Gastrocnemius medialis (tissue), 4 donors: ENCODE data around the gene SLC6A16. TPM values are rescaled to one million over a fixed set of nuclear protein-coding genes. Genes with fewer than 3 reads are reported as not detected.

Experiments
- ATAC-seq, 2 donors: fragments of 150-250 bp; one replicate each; pipeline ENCODE4 v1.9.1; 2016
- DNase-seq, 2 donors: peaks; one replicate each; pipeline ENCODE4 v3.0.0-alpha.2; 2019
- H3K27ac ChIP-seq, 4 donors: fragments of 200-600 bp; sonication (generic); 1 replicate in 1 of 4; 2 replicates in 3 of 4; pipeline ENCODE4 v1.5.1; 2016 to 2018; ENCODE audit warnings: mild to moderate bottlenecking in 2 of 4, moderate library complexity in 1 of 4
- H3K27me3 ChIP-seq, 3 donors: fragments of 200-600 bp; sonication (generic) in 2 of 3; 1 replicate in 1 of 3; 2 replicates in 2 of 3; pipeline versions ENCODE4 v1.5.1 to v1.6.0; 2016 to 2019; ENCODE audit warnings: mild to moderate bottlenecking in 1 of 3, moderate library complexity in 1 of 3
- H3K36me3 ChIP-seq, 2 donors: fragments of 200-600 bp; sonication (generic) in 1 of 2; one replicate each; pipeline ENCODE4 v1.5.1; 2017 to 2018
- H3K4me1 ChIP-seq, 2 donors: fragments of 200-600 bp; sonication (generic) in 1 of 2; one replicate each; pipeline ENCODE4 v1.5.1; 2016 to 2017; ENCODE audit warnings: mild to moderate bottlenecking in 2 of 2
- H3K4me3 ChIP-seq, 4 donors: fragments of 200-600 bp; sonication (generic) in 3 of 4; 1 replicate in 1 of 4; 2 replicates in 3 of 4; pipeline ENCODE4 v1.5.1; 2016 to 2019; ENCODE audit warnings: mild to moderate bottlenecking in 2 of 4
- H3K9me3 ChIP-seq, 3 donors: fragments of 200-600 bp; sonication (generic) in 2 of 3; 1 replicate in 1 of 3; 2 replicates in 2 of 3; pipeline ENCODE4 v1.5.1; 2016 to 2019
- POLR2A ChIP-seq, 2 donors: fragments of 450-650 bp; IDR thresholded peaks; one replicate each; pipeline ENCODE4 v1.6.1; 2017; ENCODE audit warnings: antibody characterized with exemption in 2 of 2, mild to moderate bottlenecking in 2 of 2, moderate library complexity in 2 of 2
- in situ Hi-C, 4 donors: fragments of 200-750 bp; cut with MboI; loops; one replicate each; pipeline versions ENCODE4 v1.15.0 to v1.8.0; 2017; ENCODE audit warnings: low sequenced_read_pairs in 4 of 4
- intact Hi-C: fragments of 100-400 bp; cut with DNase I; formaldehyde crosslinking; loops from one replicate; pipeline ENCODE4 v1.15.1; 2023; ENCODE audit warnings: low total_unique reads
- total RNA-seq, 4 donors: library from RNA; depleted of rRNA; stranded (reverse); fragments of >200 nt; gene quantifications; one replicate each; pipeline versions ENCODE4 v1.1.0 to v1.2.3, GENCODE V29; 2016
- TF ChIP-seq, protein P1 (sequence below), 5 experiments: fragments of 450-650 bp in 3 of 5; fragments of 200-600 bp in 2 of 5; sonication (generic) in 2 of 5; IDR thresholded peaks in 4 of 5; conservative IDR thresholded peaks in 1 of 5; 1 replicate in 4 of 5; 2 replicates in 1 of 5; pipeline ENCODE4 v1.5.1; 2016 to 2019; ENCODE audit warnings: antibody characterized with exemption in 5 of 5, mild to moderate bottlenecking in 3 of 5, moderate library complexity in 3 of 5

The SLC6A16 gene
- total RNA-seq, 4 donors from 2014 or later = 0.13 to 4.3 (median 0.36) TPM; not detected in 1

- Histone ChIP-seq H3K27me3 (peaks cover 5 to 31% (median 27%) of the 10 kb centered on the region in 3 donors), H3K4me3 (peak overlapping the region; percentile 68 to 72 (median 68)), H3K4me1 (peaks cover 0 to 14% of the 10 kb centered on the region in 2 donors), H3K27ac (peak overlapping the region in 3 of 4 donors; percentile 16 to 55 (median 51)), H3K9me3 (peaks cover 0 to 3% (median 0%) of the 10 kb centered on the region in 3 donors), H3K36me3 (no peaks in the 10 kb centered on the region)
- intact Hi-C loops (no loop called here), in situ Hi-C loops (no loop called here)
- ATAC-seq (no peak), DNase-seq (no peak)
- no peak for TF ChIP-seq POLR2A (IDR thresholded peaks at IDR 0.05)
- TF ChIP-seq, protein P1, sequence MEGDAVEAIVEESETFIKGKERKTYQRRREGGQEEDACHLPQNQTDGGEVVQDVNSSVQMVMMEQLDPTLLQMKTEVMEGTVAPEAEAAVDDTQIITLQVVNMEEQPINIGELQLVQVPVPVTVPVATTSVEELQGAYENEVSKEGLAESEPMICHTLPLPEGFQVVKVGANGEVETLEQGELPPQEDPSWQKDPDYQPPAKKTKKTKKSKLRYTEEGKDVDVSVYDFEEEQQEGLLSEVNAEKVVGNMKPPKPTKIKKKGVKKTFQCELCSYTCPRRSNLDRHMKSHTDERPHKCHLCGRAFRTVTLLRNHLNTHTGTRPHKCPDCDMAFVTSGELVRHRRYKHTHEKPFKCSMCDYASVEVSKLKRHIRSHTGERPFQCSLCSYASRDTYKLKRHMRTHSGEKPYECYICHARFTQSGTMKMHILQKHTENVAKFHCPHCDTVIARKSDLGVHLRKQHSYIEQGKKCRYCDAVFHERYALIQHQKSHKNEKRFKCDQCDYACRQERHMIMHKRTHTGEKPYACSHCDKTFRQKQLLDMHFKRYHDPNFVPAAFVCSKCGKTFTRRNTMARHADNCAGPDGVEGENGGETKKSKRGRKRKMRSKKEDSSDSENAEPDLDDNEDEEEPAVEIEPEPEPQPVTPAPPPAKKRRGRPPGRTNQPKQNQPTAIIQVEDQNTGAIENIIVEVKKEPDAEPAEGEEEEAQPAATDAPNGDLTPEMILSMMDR (IDR thresholded peaks at IDR 0.05 in 4 of 5, conservative IDR thresholded peaks at IDR 0.05 in 1 of 5) = no peak
These were observed 39.2 kb upstream of the SLC6A16 start for GRCh38 chr19:49364083-49364737.

DNA sequence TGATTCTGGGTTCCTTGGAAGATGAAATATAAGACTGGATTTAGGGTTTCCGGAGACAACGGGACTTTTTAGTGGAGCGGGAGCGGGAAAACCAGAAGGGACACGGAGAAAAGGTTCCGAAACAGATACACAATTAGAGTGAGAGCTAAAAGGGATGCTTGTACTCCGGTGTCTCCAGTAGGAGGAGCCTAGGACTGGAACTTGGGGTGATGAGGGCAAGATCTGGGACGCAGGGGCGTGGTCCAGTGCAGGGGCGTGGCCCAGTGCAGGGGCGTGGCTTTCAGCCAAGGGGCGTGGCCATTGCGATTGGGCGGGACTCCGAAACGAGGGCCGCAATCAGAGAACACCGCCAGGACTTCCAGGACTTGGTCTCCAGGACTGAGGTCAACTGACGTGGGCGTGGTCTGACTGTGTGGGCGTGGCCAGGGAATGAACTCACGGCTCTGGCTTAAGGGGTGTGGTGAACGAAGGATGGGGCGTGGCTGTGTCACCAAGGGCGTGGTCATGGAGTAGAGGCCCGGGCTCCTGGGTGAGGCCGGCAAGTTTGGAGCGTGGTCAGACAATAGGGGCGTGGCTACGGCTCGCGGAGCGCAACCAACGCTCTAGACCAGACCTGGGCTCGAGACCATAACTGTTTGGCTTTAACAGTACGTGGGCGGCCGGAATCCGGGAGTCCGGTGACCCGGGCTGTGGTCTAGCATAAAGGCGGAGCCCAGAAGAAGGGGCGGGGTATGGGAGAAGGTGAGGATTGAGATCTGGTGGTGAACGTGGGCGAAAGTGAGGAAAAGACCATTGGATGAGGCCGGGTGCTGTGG is 38.5 kb upstream of the SLC6A16 start, which contains the start of gene DKKL1:
Gene DKKL1, plus strand, starts transcription at position 610 of the 815 bp plus-strand sequence. Its CDS starts 122 bp downstream, at position 732.
- intact Hi-C loops = loop anchor here (2.0 kb wide), 1 partner anchor 79 kb away; no protein-coding TSS in a partner anchor
- peak within 1 kb of the TSS; percentile 82 to 91 (median 84) for H3K27ac ChIP-seq
- H3K27me3 ChIP-seq = peaks cover 5 to 31% (median 27%) of the 10 kb centered on the region in 3 donors
- no peaks in the 10 kb centered on the region for H3K36me3 ChIP-seq
- in situ Hi-C loops = no loop called here
- ATAC-seq (peak; percentile 84 to 91), DNase-seq (peak; percentile 94 to 95)
- H3K9me3 ChIP-seq = no peaks in the 10 kb centered on the region
- H3K4me1 ChIP-seq = peaks cover 0 to 14% of the 10 kb centered on the region in 2 donors
- H3K4me3 ChIP-seq = peak within 1 kb of the TSS; percentile 68 to 72 (median 68)
- peak; percentile 55 to 80 for TF ChIP-seq POLR2A (IDR thresholded peaks at IDR 0.05)
- TF ChIP-seq, protein P1 (IDR thresholded peaks at IDR 0.05 in 4 of 5, conservative IDR thresholded peaks at IDR 0.05 in 1 of 5) = no peak

DNA sequence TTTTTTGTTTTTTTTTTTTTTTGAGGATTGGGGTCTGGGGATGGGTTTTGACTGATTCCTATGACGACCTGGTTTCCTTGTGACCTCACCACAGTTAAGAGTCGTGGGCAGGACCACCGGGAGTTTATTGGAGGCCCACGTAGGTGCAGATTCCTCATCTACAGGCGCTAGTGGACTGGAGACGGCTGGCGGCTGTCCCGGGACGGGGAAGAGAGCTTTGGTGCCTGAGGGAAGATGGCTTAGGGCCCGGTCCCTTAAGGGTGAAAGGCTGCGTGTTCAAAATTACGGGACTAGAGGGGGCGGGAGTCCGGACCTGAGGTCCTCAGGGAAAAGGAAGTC is 37.9 kb upstream of the SLC6A16 start:
- DNase-seq (peak in 1 of 2 donors; percentile 23), ATAC-seq (peak; percentile 1 to 19)
- H3K4me3 ChIP-seq = peak overlapping the region; percentile 68 to 72 (median 68)
- no peaks in the 10 kb centered on the region for H3K36me3 ChIP-seq
- no peaks in the 10 kb centered on the region for H3K9me3 ChIP-seq
- in situ Hi-C loops (no loop called here), intact Hi-C loops (loop anchor here (2.0 kb wide), 1 partner anchor 80 kb away; no protein-coding TSS in a partner anchor)
- peaks cover 5 to 31% (median 27%) of the 10 kb centered on the region in 3 donors for H3K27me3 ChIP-seq
- peaks cover 0 to 14% of the 10 kb centered on the region in 2 donors for H3K4me1 ChIP-seq
- TF ChIP-seq POLR2A (IDR thresholded peaks at IDR 0.05) = no peak
- TF ChIP-seq, protein P1 (IDR thresholded peaks at IDR 0.05 in 4 of 5, conservative IDR thresholded peaks at IDR 0.05 in 1 of 5) = no peak
- peak overlapping the region; percentile 82 to 91 (median 84) for H3K27ac ChIP-seq

DNA sequence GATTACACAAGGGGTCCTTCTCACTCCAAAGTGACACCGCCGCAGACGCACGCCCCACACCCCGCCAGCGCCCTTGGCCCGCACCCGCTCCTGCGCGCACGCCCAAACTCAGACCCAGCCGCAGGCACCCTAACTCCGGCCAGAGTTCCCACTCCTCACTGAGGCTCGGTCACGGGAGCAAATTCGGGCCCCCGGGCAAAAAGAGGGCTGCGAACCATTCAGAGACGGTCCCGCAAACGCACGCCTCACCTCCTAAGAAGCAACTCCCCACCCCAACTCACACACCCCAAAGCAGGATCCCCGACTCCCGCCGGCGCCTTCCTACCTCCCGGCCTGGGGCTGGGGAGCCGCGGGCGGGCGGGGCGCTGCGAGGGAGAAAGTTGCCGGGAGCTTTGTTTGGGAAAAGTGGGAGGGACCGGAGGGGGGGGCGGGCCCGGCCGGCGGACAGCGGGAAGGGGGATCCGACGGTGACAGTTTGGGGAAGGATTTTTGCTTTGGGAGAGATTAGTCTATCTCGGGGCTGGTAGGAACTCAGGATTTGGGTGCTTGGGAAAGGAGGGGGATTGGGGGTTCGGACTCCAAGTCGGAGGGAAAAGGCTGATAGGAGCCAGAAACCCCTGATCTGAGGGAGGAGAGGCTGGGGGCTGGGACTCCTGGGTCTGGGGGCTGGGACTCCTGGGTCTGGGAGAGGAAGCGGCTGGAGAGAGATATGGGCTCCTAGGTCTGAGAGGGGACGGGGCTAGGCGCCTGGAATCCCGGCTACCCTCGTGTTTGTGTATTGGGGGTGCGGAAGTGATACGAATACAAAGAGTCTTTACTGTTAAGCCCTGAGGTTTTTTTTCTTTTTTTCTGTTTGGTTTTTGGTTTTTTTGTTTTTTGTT is 37.3 kb upstream of the SLC6A16 start, which contains the start of gene TEAD2:
Gene TEAD2, minus strand, starts transcription at position 369 of the 881 bp plus-strand sequence. CDS start 2,341 bp downstream, outside the sequence.
- ATAC-seq (peak; percentile 37 to 40), DNase-seq (peak; percentile 34 to 39)
- Histone ChIP-seq H3K4me3 (peak within 1 kb of the TSS; percentile 68 to 72 (median 68)), H3K27me3 (peaks cover 5 to 31% (median 27%) of the 10 kb centered on the region in 3 donors), H3K27ac (peak within 1 kb of the TSS; percentile 82 to 91 (median 84)), H3K9me3 (no peaks in the 10 kb centered on the region), H3K4me1 (peaks cover 0 to 14% of the 10 kb centered on the region in 2 donors), H3K36me3 (no peaks in the 10 kb centered on the region)
- TF ChIP-seq POLR2A (IDR thresholded peaks at IDR 0.05) = peak in 1 of 2 donors; percentile 26
- TF ChIP-seq, protein P1 (IDR thresholded peaks at IDR 0.05 in 4 of 5, conservative IDR thresholded peaks at IDR 0.05 in 1 of 5) = no peak
- in situ Hi-C loops = no loop called here
- intact Hi-C loops = loop anchor here (2.0 kb wide), 1 partner anchor 81 kb away; no protein-coding TSS in a partner anchor
